ENCODE data around the gene PKHD1.

Gene PKHD1

DNA sequence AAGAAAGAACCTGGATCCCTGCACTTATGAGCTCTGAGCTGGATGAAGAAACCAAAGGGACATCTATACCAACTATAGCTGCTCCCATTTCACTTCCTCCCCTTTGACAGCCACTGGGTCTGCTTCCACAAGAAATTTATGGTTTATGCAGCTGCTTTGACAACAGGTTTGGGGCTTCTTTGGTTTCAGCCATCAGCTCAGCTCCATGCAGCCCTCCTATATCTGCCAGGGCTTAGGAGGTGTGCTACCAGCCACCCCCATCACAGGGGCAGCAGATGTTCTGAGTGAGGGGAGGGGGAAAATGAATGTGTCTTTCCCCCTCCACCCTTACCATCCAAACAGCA is 29.2 kb upstream of the PKHD1 start:
- no peak for TF ChIP-seq RAD21 (IDR thresholded peaks at IDR 0.05; ENCODE audit: low read depth)
- TF ChIP-seq, protein P1, sequence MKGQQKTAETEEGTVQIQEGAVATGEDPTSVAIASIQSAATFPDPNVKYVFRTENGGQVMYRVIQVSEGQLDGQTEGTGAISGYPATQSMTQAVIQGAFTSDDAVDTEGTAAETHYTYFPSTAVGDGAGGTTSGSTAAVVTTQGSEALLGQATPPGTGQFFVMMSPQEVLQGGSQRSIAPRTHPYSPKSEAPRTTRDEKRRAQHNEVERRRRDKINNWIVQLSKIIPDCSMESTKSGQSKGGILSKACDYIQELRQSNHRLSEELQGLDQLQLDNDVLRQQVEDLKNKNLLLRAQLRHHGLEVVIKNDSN (IDR thresholded peaks at IDR 0.05): no peak
- TF ChIP-seq CREB1 (IDR thresholded peaks at IDR 0.05; ENCODE audit: low read depth): no peak
- no peak for TF ChIP-seq ZBTB7A (IDR thresholded peaks at IDR 0.05; ENCODE audit: low read depth)
- no peak for TF ChIP-seq YY1 (IDR thresholded peaks at IDR 0.05; ENCODE audit: low read depth)
- no peak for TF ChIP-seq TCF12 (IDR thresholded peaks at IDR 0.05; ENCODE audit: low read depth)
- no peak for TF ChIP-seq TEAD4 (IDR thresholded peaks at IDR 0.05)
- TF ChIP-seq, protein P2, sequence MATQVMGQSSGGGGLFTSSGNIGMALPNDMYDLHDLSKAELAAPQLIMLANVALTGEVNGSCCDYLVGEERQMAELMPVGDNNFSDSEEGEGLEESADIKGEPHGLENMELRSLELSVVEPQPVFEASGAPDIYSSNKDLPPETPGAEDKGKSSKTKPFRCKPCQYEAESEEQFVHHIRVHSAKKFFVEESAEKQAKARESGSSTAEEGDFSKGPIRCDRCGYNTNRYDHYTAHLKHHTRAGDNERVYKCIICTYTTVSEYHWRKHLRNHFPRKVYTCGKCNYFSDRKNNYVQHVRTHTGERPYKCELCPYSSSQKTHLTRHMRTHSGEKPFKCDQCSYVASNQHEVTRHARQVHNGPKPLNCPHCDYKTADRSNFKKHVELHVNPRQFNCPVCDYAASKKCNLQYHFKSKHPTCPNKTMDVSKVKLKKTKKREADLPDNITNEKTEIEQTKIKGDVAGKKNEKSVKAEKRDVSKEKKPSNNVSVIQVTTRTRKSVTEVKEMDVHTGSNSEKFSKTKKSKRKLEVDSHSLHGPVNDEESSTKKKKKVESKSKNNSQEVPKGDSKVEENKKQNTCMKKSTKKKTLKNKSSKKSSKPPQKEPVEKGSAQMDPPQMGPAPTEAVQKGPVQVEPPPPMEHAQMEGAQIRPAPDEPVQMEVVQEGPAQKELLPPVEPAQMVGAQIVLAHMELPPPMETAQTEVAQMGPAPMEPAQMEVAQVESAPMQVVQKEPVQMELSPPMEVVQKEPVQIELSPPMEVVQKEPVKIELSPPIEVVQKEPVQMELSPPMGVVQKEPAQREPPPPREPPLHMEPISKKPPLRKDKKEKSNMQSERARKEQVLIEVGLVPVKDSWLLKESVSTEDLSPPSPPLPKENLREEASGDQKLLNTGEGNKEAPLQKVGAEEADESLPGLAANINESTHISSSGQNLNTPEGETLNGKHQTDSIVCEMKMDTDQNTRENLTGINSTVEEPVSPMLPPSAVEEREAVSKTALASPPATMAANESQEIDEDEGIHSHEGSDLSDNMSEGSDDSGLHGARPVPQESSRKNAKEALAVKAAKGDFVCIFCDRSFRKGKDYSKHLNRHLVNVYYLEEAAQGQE (IDR thresholded peaks at IDR 0.05; ENCODE audit: low read depth): no peak
- TF ChIP-seq EGR1 (IDR thresholded peaks at IDR 0.05): no peak
- TF ChIP-seq TAF1 (IDR thresholded peaks at IDR 0.05; ENCODE audit: low read depth): no peak
- TF ChIP-seq EP300 (IDR thresholded peaks at IDR 0.05; ENCODE audit: borderline replicate concordance): no peak

DNA sequence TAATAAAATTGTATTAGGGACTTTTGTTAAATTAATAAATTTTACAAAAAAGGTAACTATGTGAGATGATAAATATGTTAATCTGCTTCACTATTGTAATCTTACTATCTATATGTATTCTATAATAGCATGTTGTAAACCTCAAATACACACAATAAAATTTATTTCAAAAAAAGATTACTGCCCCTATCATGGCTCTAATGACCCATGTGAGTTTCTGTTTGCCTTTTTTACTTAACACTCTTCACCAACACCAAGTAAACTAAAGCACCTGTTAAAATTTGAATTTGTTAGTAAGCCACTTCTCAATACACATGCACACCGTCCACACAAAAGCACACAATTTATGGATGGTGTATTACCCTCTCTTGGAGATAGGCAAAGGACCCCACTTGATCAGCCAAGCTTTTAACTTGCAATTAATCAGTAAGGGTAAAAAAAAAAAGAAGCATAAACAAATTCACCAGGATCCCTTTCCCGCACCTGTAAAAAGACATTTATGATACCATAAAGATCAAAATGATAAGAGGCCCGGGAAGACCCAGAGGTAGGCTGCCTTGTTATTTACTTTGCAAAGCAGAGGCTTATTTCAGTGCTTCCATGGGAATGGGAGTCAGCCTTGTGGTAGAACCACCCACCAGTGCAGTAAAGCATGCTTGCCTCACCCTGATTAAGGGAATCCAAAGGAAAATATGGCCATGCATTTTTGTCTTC is 28.6 kb upstream of the PKHD1 start:
- TF ChIP-seq TEAD4 (IDR thresholded peaks at IDR 0.05): no peak
- no peak for TF ChIP-seq TCF12 (IDR thresholded peaks at IDR 0.05; ENCODE audit: low read depth)
- TF ChIP-seq FOXM1 (IDR thresholded peaks at IDR 0.05; ENCODE audit: borderline replicate concordance, low read depth): no peak
- TF ChIP-seq, protein P3, sequence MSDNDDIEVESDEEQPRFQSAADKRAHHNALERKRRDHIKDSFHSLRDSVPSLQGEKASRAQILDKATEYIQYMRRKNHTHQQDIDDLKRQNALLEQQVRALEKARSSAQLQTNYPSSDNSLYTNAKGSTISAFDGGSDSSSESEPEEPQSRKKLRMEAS (IDR thresholded peaks at IDR 0.05): no peak
- no peak for TF ChIP-seq RAD21 (IDR thresholded peaks at IDR 0.05; ENCODE audit: low read depth)
- no peak for TF ChIP-seq NFIC (IDR thresholded peaks at IDR 0.05)
- TF ChIP-seq, protein P2 (IDR thresholded peaks at IDR 0.05; ENCODE audit: low read depth): no peak
- TF ChIP-seq CEBPB (IDR thresholded peaks at IDR 0.05): no peak
- TF ChIP-seq CREB1 (IDR thresholded peaks at IDR 0.05; ENCODE audit: low read depth): no peak
- no peak for TF ChIP-seq EP300 (IDR thresholded peaks at IDR 0.05; ENCODE audit: borderline replicate concordance)
- TF ChIP-seq EGR1 (IDR thresholded peaks at IDR 0.05): no peak
- TF ChIP-seq, protein P1 (IDR thresholded peaks at IDR 0.05): no peak
- TF ChIP-seq YY1 (IDR thresholded peaks at IDR 0.05; ENCODE audit: low read depth): no peak
- no peak for TF ChIP-seq ZBTB7A (IDR thresholded peaks at IDR 0.05; ENCODE audit: low read depth)
- TF ChIP-seq TAF1 (IDR thresholded peaks at IDR 0.05; ENCODE audit: low read depth): no peak

DNA sequence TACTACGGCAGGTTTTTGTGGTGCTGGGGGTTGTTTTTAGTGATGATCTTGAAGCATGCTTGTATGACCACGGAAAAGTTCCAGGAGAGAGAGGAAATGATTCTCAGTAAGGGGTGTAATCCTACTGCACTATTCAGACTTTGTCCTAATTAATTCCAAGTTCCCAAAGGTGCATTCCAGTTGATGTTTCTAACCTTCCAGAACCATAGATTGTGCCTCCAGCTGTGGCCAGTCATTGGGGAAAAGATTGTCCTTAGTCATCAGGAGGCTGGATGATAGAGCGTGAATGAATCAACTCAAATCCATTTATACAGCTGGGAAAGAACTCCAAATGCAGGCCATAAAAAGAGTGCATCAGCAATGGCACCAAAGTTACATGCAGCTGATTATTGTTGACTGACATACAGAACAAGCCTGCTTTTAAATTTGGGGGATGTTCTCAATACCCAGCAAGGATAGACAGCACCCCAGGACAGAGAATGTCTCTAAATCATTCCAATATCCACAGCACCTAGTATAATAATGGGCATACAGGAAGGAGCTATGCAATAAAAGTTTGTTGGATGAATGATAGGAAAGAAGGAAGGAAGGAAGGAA is 27.8 kb upstream of the PKHD1 start:
- TF ChIP-seq FOXM1 (IDR thresholded peaks at IDR 0.05; ENCODE audit: borderline replicate concordance, low read depth) (no peak), ZBTB7A (IDR thresholded peaks at IDR 0.05; ENCODE audit: low read depth) (no peak), TAF1 (IDR thresholded peaks at IDR 0.05; ENCODE audit: low read depth) (no peak), NFIC (IDR thresholded peaks at IDR 0.05) (no peak), TCF12 (IDR thresholded peaks at IDR 0.05; ENCODE audit: low read depth) (no peak), CEBPB (IDR thresholded peaks at IDR 0.05) (no peak), EP300 (IDR thresholded peaks at IDR 0.05; ENCODE audit: borderline replicate concordance) (no peak), CREB1 (IDR thresholded peaks at IDR 0.05; ENCODE audit: low read depth) (no peak), TEAD4 (IDR thresholded peaks at IDR 0.05) (no peak), RAD21 (IDR thresholded peaks at IDR 0.05; ENCODE audit: low read depth) (no peak), EGR1 (IDR thresholded peaks at IDR 0.05) (no peak), YY1 (IDR thresholded peaks at IDR 0.05; ENCODE audit: low read depth) (no peak)
- TF ChIP-seq, protein P3 (IDR thresholded peaks at IDR 0.05): no peak
- TF ChIP-seq, protein P1 (IDR thresholded peaks at IDR 0.05): no peak
- TF ChIP-seq, protein P2 (IDR thresholded peaks at IDR 0.05; ENCODE audit: low read depth): no peak

Measured in Ishikawa (cell line).